ENCODE data around the gene LYPD1.
"Not testable (repeated sequence)": the region's sequence is repeated elsewhere in the genome, so short reads cannot be mapped to it uniquely, and the experiment has no call there.

LYPD1 gene

GRCh38 chr2:132669908-132670495 lies at the start of gene LYPD1:
TSS of gene LYPD1 (minus strand) at chr2:132670205. CDS start at chr2:132669932, 273 bp downstream.
- DNase-seq: no peak

GRCh38 chr2:132719480-132719879 lies 49.5 kb upstream of the LYPD1 start:
- no peak for DNase-seq

GRCh38 chr2:132716954-132717353 lies 46.9 kb upstream of the LYPD1 start:
- no peak for DNase-seq

GRCh38 chr2:132715386-132716351 lies 45.7 kb upstream of the LYPD1 start:
- no peak for DNase-seq

GRCh38 chr2:132703396-132703795 lies 33.4 kb upstream of the LYPD1 start:
- no peak for DNase-seq

GRCh38 chr2:132701810-132702209 lies 31.8 kb upstream of the LYPD1 start:
- no peak for DNase-seq

GRCh38 chr2:132699802-132700201 lies 29.8 kb upstream of the LYPD1 start:
- DNase-seq: not testable (repeated sequence)

- not testable (repeated sequence) for DNase-seq
Measured at GRCh38 chr2:132698347-132698746, 28.3 kb upstream of the LYPD1 start.

GRCh38 chr2:132697556-132698205 lies 27.7 kb upstream of the LYPD1 start:
- no peak for DNase-seq

GRCh38 chr2:132692816-132693215 lies 22.8 kb upstream of the LYPD1 start:
- no peak for DNase-seq

GRCh38 chr2:132691556-132691955 lies 21.6 kb upstream of the LYPD1 start:
- DNase-seq: no peak

- DNase-seq: no peak
Measured at GRCh38 chr2:132690664-132691303, 20.8 kb upstream of the LYPD1 start.

- no peak for DNase-seq
Measured at GRCh38 chr2:132681766-132682165, 11.8 kb upstream of the LYPD1 start.

GRCh38 chr2:132680544-132680943 lies 10.5 kb upstream of the LYPD1 start:
- no peak for DNase-seq

GRCh38 chr2:132678483-132678882 lies 8.5 kb upstream of the LYPD1 start:
- no peak for DNase-seq

GRCh38 chr2:132677661-132678060 lies 7.7 kb upstream of the LYPD1 start:
- no peak for DNase-seq

GRCh38 chr2:132676999-132677398 lies 7.0 kb upstream of the LYPD1 start:
- no peak for DNase-seq

GRCh38 chr2:132671151-132671835 lies 1.3 kb upstream of the LYPD1 start:
- no peak for DNase-seq

- DNase-seq: no peak
Measured at GRCh38 chr2:132670496-132671150, 618 bp upstream of the LYPD1 start.

- no peak for DNase-seq
Measured at GRCh38 chr2:132668987-132669907, 758 bp downstream of the LYPD1 start.
